Choroid plexus epithelial cell (primary cell): ENCODE measurements around the gene ATOX1.

Source experiments
- DNase-seq: peaks from one replicate; pipeline ENCODE4 v3.0.0-alpha.2; 2010; ENCODE audit warnings: low read depth
- H3K4me3 ChIP-seq: 2 replicates; pipeline ENCODE4 v1.5.1; 2011; ENCODE audit warnings: low read depth, mild to moderate bottlenecking, control low read depth, low read length, moderate library complexity
- TF ChIP-seq, protein P1 (sequence below): conservative IDR thresholded peaks from 2 replicates; pipeline ENCODE4 v1.5.1; 2011; ENCODE audit warnings: low read depth, mild to moderate bottlenecking, control low read depth, inconsistent platforms, low read length, moderate library complexity

Gene ATOX1

DNA sequence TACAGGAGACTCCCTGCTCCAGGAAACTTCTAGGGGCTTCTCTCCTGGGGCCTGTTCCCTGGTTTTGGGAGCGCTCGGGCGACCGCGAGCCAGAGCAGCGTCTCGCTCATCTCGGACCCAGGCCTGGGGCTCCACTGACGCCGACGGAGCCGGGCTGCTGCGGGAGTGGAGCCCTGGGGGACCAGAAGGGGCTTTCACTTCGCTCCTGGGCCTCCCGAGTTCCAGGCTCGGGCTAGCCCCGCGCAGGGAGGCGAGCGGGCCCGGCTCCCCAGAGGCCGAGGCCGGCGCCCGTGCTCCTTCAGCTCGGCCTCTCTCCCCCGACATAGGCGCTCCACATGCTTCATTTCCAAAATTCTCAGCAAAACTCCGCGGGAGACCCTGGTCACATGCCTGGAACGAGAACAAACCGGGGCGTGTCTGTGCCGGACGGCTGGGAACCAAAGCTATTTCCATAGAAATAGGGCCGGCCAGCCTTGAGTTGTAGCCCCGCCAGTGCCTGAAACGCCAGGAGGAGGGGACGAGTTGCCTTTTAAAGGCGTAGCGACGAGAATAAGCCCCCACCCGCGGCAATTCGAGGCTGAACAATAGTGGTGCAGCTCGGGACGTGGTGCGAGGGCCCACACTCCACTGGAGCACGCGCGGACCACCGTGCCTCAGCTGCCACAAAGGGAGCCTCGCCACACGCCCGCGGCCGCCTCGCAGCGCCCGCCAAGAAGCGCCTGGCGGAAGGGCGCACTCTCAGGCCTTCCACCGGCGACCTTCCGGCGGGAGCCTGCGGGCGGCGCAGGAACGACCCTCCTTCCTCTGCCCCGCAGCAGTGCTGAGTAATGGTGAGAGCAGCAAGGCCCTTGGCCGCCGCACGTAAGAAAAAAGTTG, 12.2 kb upstream of the ATOX1 start:
- TF ChIP-seq, protein P1, sequence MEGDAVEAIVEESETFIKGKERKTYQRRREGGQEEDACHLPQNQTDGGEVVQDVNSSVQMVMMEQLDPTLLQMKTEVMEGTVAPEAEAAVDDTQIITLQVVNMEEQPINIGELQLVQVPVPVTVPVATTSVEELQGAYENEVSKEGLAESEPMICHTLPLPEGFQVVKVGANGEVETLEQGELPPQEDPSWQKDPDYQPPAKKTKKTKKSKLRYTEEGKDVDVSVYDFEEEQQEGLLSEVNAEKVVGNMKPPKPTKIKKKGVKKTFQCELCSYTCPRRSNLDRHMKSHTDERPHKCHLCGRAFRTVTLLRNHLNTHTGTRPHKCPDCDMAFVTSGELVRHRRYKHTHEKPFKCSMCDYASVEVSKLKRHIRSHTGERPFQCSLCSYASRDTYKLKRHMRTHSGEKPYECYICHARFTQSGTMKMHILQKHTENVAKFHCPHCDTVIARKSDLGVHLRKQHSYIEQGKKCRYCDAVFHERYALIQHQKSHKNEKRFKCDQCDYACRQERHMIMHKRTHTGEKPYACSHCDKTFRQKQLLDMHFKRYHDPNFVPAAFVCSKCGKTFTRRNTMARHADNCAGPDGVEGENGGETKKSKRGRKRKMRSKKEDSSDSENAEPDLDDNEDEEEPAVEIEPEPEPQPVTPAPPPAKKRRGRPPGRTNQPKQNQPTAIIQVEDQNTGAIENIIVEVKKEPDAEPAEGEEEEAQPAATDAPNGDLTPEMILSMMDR, result no peak

DNA sequence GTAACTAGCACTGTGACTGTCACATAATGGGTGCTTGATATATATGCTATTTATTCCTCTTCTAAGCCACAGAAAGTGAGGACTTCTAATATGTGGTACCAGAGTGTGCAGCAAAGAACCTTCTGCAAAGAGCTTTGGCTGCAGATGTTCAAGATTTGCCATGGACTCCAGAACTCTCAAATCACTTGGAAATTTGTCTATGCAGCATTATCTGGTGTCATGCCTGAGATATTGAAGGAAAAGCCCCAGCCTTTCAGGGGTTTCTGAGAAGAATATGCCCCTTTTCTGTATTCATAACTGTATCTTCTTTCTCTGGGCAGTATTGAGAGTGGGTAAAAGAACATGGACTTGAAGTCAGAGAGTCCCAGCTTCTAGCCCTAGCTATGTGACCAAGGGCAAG, 8.5 kb upstream of the ATOX1 start:
- no peak overlapping the region for H3K4me3 ChIP-seq
- no peak for DNase-seq
- TF ChIP-seq, protein P1, result no peak

More for the DNA sequence above, 12.2 kb upstream of the ATOX1 start:
- peak overlapping the region; percentile 66 for H3K4me3 ChIP-seq
- peak; percentile 94 for DNase-seq

- DNase-seq, result no peak
- TF ChIP-seq, protein P1, result no peak
- no peak overlapping the region for H3K4me3 ChIP-seq
Observed at GRCh38 chr5:151764801-151765200, 6.4 kb upstream of the ATOX1 start.

GRCh38 chr5:151758141-151758429, 346 bp downstream of the ATOX1 start:
- DNase-seq, result no peak
- TF ChIP-seq, protein P1, result no peak
- H3K4me3 ChIP-seq, result peak overlapping the region; percentile 89

DNA sequence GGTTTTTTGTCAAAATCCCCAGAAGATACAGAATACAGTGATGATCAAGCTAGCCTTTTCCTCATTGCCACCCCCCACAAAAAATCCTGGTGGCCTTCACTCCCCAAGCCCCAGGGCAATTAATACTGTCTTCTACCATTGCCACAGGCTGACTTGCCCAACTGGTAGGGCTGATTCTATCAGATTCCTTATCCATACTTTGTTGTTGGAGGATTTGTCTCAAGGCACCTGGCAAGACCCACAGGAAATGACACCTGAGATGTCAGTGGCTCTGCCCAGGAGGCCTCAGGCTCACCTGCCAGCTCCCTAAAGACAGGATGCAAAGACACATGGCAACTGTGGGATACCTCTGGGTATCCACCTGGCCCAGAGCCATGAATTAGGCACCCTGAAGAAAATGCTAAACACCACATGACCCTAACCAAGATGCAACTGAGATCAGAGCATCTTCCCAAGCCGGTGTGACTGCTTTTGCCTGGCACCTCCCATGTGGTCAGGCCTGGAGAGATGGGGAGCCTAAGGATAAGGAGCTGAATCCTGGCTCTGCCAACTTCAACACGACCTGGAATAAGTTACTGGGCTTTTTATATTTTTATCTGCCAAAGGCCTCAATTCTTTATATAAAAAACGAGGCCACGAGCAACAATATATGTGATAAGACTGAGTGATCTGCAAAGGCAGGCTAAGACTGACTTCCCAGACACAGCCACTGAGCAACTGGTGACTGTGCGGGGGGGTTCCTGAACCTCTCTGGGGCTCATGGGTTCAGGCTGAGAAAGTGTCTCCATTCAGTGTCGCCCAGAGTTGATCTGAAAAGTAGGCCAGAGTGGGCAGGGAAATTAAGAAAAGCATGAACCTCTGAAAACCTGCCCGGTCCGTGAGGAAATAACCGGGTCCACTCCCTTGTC, 944 bp downstream of the ATOX1 start:
- TF ChIP-seq, protein P1, result no peak
- DNase-seq, result peak; percentile 30
- H3K4me3 ChIP-seq, result peak overlapping the region; percentile 89

- no peak for DNase-seq
- TF ChIP-seq, protein P1, result no peak
- no peak overlapping the region for H3K4me3 ChIP-seq
Observed at GRCh38 chr5:151755383-151755782, 3.0 kb downstream of the ATOX1 start.
